Left hindlimb (tissue), 1 donor: ENCODE measurements around the gene GJB4.
A peak's percentile ranks its signal among the peaks of the same experiment; 100 is the strongest.
"Not testable (repeated sequence)": the region's sequence is repeated elsewhere in the genome, so short reads cannot be mapped to it uniquely, and the experiment has no call there.

Source experiments
- DNase-seq: peaks from one replicate; pipeline ENCODE4 v3.0.0-alpha.2; 2018

Gene GJB4

GRCh38 chr1:34759503-34760357 is at the start of gene GJB4:
Gene GJB4, plus strand, starts transcription at chr1:34759740. Its CDS starts 1,515 bp downstream, at chr1:34761255.
- DNase-seq, result no peak

DNA sequence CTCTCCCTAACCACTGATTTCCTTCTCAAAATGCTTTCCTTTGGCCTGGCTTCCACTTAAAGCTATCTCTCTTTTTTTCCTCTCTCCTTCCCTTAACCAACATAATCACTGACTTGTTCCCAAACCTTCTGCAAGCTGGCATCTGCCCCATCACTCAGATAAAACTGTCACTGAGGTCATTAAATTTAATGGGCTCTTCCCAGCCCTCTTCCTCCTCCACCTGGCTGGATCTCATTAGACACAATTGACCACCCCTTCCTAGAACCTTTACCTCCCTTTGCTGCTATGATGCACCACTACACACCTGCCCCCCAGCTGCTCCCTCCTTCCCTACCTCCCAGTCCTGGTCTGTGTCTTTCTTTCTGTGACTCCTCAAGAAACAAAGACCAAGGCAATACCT is 48.7 kb upstream of the GJB4 start:
- no peak for DNase-seq

- DNase-seq, result no peak
Observed at GRCh38 chr1:34711485-34711884, 48.1 kb upstream of the GJB4 start.

DNA sequence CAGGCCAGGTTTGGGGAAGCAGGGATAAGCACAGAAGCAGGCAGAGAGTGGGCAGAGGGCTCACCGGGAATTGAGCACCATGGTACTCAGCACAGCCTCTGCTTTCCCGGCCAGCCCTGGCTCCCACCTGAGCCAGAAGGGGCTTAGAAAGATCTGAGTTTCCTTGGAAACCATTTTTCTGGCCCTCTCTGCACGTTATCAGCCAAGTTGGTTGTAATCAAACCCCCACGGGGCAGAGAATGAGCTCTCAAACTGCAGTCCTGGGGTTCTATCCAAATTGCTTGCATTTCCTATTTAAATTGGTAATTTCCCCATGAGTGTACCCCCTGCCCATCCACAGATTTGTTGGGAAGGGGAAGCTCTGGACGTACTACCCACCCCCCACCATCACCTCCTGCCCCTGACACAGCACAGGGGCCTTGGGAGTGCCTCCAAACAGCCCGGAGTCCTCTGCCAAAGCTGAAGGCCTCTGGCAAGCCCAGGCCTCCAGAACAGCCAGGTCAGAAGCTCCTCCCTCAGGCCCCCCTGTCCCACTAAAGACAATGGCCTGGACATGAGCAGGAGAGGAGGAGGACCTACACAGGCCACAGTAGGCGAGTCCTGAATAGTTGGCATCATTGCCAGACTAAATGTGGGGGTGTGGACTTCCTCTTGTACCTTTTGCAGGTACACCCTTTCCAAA is 47.4 kb upstream of the GJB4 start:
- DNase-seq, result peak; percentile 38

DNA sequence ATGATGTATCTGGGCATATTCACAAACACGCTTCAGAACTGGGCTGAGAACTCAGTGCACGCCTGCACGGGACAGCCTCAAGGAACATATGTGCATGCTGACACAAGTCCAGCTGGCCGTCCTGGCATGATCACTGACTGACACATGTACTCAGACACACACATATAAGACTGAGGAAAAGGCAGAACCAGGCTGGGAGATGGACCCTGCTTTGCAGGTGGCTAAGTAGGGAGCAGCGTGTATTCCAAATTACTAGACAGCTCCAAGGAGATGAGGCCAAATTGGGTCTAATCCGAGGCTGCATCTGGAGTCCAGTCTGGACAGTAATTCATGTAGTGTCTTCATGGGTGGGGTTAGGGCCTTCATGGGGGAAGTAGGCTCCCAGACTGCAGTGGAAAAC is 46.1 kb upstream of the GJB4 start:
- DNase-seq, result peak; percentile 33

GRCh38 chr1:34714386-34714785 is 45.2 kb upstream of the GJB4 start:
- DNase-seq, result no peak

DNA sequence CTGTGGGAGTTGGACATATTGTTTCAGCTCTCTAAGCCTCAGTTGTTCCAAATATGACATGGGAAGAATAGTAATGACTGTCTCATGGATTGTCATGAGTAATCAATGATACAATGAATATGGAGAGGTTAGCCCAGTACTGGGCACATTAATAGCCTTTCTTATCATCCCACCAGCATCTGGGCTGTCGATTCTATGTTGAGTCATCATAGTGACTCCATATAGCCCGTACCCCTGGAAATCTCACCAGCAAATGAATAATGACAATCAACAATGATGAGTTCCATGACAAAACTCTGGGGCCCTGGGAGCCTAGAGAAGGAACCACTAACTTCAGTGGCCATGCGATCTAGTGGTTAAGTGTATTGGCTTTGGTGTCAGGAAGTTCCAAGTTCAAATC is 44.4 kb upstream of the GJB4 start:
- no peak for DNase-seq

DNA sequence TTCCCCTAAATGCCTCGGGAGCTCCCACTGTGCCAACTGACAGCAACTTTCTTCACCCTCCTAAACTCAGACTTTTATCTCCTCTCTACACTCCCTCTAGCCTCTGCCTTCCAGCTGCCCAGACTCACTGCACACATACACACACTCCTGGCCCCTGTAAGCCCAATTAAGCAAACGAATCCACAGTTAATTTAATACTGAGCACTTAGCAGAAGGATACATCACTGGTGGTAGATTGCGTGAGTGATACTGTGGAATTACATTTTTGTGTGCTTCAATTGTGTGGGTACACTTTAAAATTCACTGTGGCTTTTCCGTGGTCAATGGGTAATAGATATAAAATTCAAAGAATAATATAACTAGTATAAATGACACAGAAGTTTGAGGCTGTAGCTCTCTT is 38.3 kb upstream of the GJB4 start:
- DNase-seq, result no peak

GRCh38 chr1:34721646-34722355 is 37.7 kb upstream of the GJB4 start:
- no peak for DNase-seq

DNA sequence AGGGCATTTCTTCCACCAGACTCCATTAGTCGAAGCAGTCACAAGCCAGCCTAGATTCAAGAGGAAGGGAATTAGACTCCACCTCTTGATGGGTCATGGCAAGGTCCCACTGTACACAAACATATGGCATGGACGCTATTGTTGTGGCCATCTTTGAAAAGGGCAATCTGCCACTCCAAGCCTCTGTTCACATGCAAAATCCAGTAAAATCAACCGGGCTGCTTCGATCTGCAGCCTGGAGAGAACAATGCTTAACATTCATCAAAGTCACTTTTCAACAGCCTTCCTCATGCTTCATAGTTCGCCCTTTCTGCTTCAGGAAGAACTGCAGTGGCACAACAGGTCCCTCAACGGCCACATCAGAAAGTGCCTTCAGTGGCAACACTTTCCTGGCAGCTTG is 32.7 kb upstream of the GJB4 start:
- no peak for DNase-seq

DNA sequence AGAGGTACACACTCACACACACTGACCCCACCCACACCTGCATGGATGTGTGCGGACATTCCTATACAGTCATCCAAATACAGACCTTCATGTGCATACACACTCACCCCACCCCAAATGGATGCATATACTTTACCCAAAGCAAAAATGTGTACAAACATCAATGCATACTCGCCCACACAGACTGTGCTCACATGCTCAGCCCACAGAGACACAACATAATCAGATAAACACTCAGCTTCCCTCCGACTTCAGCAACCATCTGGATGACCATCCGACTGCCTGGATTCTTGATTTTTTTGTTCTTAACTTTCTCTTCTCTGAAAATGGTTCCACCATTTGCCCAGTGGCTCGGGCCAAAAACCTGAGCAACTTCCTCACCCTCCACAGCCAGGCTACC is 29.1 kb upstream of the GJB4 start:
- DNase-seq, result no peak

GRCh38 chr1:34732831-34733230 is 26.7 kb upstream of the GJB4 start:
- not testable (repeated sequence) for DNase-seq

DNA sequence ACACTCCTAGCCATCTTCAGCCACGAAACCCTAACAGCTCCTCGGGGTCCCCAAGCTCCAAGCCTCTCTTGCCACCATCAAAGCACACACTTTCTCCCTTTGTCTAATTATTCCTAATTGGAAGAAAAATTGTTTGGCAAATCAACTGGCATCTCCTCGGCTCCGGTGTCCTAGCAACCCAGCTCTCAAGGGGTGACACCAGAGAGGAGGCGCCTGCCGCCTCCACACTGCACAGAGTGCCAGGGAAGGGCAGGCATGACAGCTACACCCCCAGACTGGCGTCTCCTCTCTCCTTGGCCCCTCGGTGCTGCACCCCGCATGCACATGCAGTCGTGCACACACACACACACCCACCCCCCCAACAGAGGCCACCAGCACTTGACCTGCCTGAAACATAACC is 22.8 kb upstream of the GJB4 start:
- no peak for DNase-seq

DNA sequence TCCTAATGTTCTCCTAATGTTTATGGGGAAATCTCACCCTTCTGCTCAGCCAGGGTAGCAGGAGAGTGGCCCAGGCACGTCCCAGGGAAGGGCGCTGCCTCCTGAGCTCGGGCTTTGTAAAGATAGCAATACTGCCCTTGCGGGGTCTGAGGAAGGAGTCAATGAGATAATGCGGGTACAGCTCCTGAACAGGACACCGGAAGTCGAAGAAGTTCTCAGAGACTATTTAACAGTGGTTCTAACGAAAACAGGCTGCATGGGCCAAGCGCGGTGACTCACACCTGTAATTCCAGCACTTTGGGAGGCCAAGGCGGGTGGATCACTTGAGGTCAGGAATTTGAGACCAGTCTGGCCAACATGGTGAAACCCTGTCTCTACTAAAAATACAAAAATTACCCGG is 22.3 kb upstream of the GJB4 start:
- DNase-seq, result not testable (repeated sequence)

DNA sequence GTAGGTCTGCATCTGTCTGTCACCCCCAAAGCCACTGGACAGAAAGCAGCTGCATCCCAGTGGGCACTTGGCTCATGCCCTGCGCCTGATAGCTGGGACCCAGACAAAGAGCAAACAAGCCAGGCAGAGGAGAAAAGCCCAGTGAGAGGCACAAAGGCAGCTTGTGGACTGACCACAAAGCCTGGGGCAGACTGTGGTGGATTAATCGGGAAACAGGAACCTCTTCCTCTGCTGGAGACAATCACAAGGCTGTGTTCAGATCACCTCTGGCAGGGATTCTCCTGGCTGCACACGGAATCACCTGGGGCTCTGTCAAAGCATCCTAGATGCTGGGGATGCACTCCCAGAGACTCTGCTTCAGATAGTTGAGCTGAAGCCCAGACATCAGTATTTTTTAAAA is 19.9 kb upstream of the GJB4 start:
- DNase-seq, result no peak

- DNase-seq, result no peak
Observed at GRCh38 chr1:34740161-34740868, 19.2 kb upstream of the GJB4 start.

DNA sequence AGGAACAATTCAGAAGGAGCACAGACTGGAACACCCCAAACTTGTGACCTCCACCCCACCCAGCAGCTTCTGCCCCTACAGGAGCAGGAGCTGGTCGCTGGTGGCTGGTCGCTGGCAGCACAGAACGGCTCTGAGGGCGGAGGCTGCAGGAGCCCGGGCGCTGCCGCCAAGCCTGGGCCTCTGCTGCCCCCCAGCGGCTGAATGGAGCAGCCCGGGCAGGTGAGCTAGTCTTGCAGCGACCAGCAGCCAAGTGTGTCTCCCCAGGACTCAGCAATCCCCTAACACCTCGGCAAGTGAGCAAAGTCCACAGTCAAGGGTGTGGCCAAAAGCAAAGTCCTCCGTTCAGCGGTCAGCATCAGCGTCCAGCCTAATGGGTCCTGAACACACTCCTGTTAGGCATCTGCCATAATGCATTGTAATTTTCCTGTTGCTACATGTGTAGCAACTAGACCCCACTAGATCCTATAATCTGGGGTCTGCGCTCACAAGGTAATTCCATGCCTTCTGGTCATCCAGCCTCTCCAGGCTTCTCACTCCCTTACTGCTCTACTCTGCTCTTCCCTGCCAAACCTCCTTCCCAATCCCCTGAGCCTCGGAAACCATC is 16.8 kb upstream of the GJB4 start:
- peak; percentile 67 for DNase-seq

DNA sequence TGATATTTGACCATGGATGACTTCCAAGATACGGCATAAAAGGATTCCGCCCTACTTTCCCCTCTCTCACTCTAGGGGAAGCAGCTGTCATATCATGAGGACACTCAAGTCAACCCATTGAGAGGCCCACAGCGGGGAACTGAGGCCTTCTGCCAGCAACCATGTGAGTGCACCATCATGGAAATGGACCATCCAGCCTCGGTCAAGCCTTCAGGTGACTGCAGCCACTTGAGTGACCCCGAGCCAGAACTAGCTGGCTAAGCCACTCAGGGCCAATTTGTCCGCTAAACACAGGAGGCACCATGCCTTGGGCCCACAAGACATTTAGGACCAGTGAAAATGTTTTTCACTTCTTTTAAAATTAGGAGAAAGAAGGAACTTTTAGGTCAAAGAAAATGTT is 15.8 kb upstream of the GJB4 start:
- DNase-seq, result no peak

DNA sequence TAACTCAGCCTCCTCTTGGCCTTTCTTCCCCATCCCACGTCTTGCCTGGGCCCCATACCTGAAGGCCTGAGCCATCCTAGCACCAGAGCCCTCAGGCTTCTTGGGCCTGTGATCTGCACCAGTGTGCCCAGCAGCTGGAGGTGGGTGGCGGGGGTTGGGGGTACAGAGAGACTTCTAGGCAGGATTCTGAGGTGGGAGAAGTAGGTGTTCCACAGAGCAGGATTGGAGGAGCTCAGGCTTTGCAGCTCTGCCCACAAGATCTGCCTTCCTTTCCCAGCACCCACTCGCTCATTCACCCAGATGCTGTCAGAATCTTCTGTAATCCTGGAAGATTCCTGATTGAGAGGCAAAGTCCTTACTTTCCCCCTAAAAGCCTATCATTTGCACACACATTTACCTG is 14.7 kb upstream of the GJB4 start:
- no peak for DNase-seq

DNA sequence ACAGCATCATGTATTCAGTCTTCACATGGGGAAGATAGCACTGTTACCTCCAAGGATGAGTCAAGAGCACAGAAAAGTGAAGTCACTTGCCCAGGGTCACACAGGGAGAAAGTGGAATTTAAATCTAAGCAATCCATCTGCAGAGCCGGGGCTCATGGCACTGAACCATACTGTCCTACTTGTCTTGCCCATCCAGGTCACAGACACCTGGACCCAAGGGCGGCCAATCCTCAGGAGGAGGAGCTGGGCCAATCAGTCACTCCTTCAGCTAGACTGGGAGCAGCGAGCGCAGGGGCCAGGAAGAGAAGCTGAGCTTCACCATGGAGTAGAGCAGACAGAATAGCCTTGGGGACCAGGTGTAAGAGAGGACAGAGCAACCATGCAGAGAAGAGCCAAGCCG is 13.9 kb upstream of the GJB4 start:
- no peak for DNase-seq

DNA sequence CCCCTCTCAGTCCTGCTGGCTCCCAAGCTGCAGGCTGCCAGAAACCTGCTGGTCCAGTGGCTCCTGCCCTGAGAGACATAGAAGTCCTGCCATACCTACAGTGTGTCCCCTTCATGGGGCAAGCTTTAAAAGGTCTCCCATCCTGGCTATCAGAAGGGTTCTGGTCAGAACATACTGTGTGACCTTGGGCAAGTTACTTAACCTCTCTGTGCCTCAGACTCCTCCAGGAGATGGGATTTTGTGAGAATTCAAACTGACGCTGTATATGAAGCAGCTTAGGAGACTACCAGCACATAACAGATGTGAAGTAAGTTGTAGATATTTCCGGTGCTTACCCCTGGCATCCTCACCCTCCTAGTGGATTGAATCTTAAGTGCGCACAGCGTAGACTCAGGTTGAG is 13.4 kb upstream of the GJB4 start:
- no peak for DNase-seq

- no peak for DNase-seq
Observed at GRCh38 chr1:34746785-34747637, 12.5 kb upstream of the GJB4 start.
